Neural progenitor cell (in vitro differentiated cells): ENCODE data around the gene UQCRQ. TPM values are rescaled to one million over a fixed set of nuclear protein-coding genes. Genes with fewer than 3 reads are reported as not detected.
"Not testable (repeated sequence)": the region's sequence is repeated elsewhere in the genome, so short reads cannot be mapped to it uniquely, and the experiment has no call there.

Source experiments
- DNase-seq: peaks from one replicate; pipeline ENCODE4 v3.0.0-alpha.2; 2016; ENCODE audit warnings: low spot score
- H2AFZ ChIP-seq: fragments of 200-600 bp; sonication (generic); replicated peaks from 2 replicates; pipeline ENCODE4 v1.6.1; 2016; ENCODE audit warnings: antibody characterized with exemption
- H3F3A ChIP-seq: fragments of 200-600 bp; sonication (generic); 2 replicates; pipeline ENCODE4 v1.6.1; 2016; ENCODE audit warnings: antibody characterized with exemption, low read depth
- H3K27ac ChIP-seq: fragments of 200-600 bp; sonication (generic); 2 replicates; pipeline ENCODE4 v1.5.1; 2016; ENCODE audit warnings: mild to moderate bottlenecking
- H3K27me3 ChIP-seq: fragments of 200-600 bp; sonication (generic); 2 replicates; pipeline ENCODE4 v1.6.1; 2016; ENCODE audit warnings: mild to moderate bottlenecking, moderate library complexity
- H3K36me3 ChIP-seq: fragments of 200-600 bp; sonication (generic); 2 replicates; pipeline ENCODE4 v1.5.1; 2016
- H3K4me1 ChIP-seq: fragments of 200-600 bp; sonication (generic); 2 replicates; pipeline ENCODE4 v1.6.1; 2016; ENCODE audit warnings: mixed run types
- H3K4me2 ChIP-seq: fragments of 200-600 bp; sonication (generic); 2 replicates; pipeline ENCODE4 v1.6.1; 2016
- H3K4me3 ChIP-seq: fragments of 200-600 bp; sonication (generic); 2 replicates; pipeline ENCODE4 v1.5.1; 2016
- H3K79me2 ChIP-seq: fragments of 200-600 bp; sonication (generic); 2 replicates; pipeline ENCODE4 v1.6.1; 2016; ENCODE audit warnings: low read depth
- H3K9ac ChIP-seq: fragments of 200-600 bp; sonication (generic); 2 replicates; pipeline ENCODE4 v1.6.1; 2016
- H3K9me3 ChIP-seq: fragments of 200-600 bp; sonication (generic); 2 replicates; pipeline ENCODE4 v1.5.1; 2016; ENCODE audit warnings: low read depth
- H4K20me1 ChIP-seq: fragments of 200-600 bp; sonication (generic); 2 replicates; pipeline ENCODE4 v1.6.1; 2016; ENCODE audit warnings: low read depth
- H3K27ac Mint-ChIP-seq: 3 replicates; pipeline ENCODE4 v1.8.0; 2021; ENCODE audit warnings: mixed read lengths
- H3K27me3 Mint-ChIP-seq: 2 replicates; pipeline ENCODE4 v1.8.0; 2022; ENCODE audit warnings: low read depth, mild to moderate bottlenecking, inconsistent platforms, moderate library complexity, mixed read lengths; ENCODE audit not compliant: insufficient read depth
- H3K36me3 Mint-ChIP-seq: 3 replicates; pipeline ENCODE4 v1.8.0; 2021; ENCODE audit warnings: mixed read lengths
- H3K4me1 Mint-ChIP-seq: 3 replicates; pipeline ENCODE4 v1.8.0; 2021; ENCODE audit warnings: mixed read lengths
- H3K4me3 Mint-ChIP-seq: 3 replicates; pipeline ENCODE4 v1.8.0; 2021; ENCODE audit warnings: mild to moderate bottlenecking, moderate library complexity, mixed read lengths
- H3K9me3 Mint-ChIP-seq: 3 replicates; pipeline ENCODE4 v1.8.0; 2020; ENCODE audit warnings: mixed read lengths
- CTCF ChIP-seq: fragments of 200-600 bp; sonication (generic); IDR thresholded peaks from 2 replicates; pipeline ENCODE4 v1.5.1; 2017; ENCODE audit warnings: antibody characterized with exemption, mild to moderate bottlenecking
- EZH2 ChIP-seq: fragments of 200-600 bp; sonication (generic); IDR thresholded peaks from 2 replicates; pipeline ENCODE4 v1.6.1; 2017; ENCODE audit warnings: antibody characterized with exemption, mild to moderate bottlenecking, moderate library complexity
- EZH2phosphoT487 ChIP-seq: fragments of 200-600 bp; sonication (generic); IDR thresholded peaks from 2 replicates; pipeline ENCODE4 v1.6.1; 2017; ENCODE audit warnings: antibody characterized with exemption
- total RNA-seq: library from RNA; depleted of rRNA; stranded (reverse); fragments of >200 nt; gene quantifications from 2 replicates; pipeline ENCODE4 v1.2.3, GENCODE V29; 2015; ENCODE audit warnings: low replicate concordance

UQCRQ gene
- total RNA-seq, 1 donor from 2014 or later: 45.0 TPM

GRCh38 chr5:132854301-132854700 lies 12.1 kb upstream of the UQCRQ start:
- DNase-seq: no peak
- no peaks in the 10 kb centered on the region for H3F3A ChIP-seq
- H3K27me3 Mint-ChIP-seq: no peaks in the 10 kb centered on the region
- H3K9me3 Mint-ChIP-seq: no peaks in the 10 kb centered on the region
- H3K4me1 ChIP-seq: no peaks in the 10 kb centered on the region
- no peak overlapping the region for H3K4me3 Mint-ChIP-seq
- H3K4me3 ChIP-seq: no peak overlapping the region
- H3K9me3 ChIP-seq: no peaks in the 10 kb centered on the region
- no peak overlapping the region for H3K4me2 ChIP-seq
- H3K27ac Mint-ChIP-seq: no peak overlapping the region
- H3K36me3 Mint-ChIP-seq: no peaks in the 10 kb centered on the region
- no peak for TF ChIP-seq EZH2phosphoT487
- no peak for TF ChIP-seq CTCF
- TF ChIP-seq EZH2: no peak
- no peaks in the 10 kb centered on the region for H3K36me3 ChIP-seq
- no peaks in the 10 kb centered on the region for H3K27me3 ChIP-seq
- H3K9ac ChIP-seq: no peak overlapping the region
- no peaks in the 10 kb centered on the region for H3K79me2 ChIP-seq
- H3K27ac ChIP-seq: no peak overlapping the region
- no peaks in the 10 kb centered on the region for H4K20me1 ChIP-seq
- H2AFZ ChIP-seq: no peak overlapping the region
- H3K4me1 Mint-ChIP-seq: no peaks in the 10 kb centered on the region

GRCh38 chr5:132854992-132855391 lies 11.4 kb upstream of the UQCRQ start:
- H3K27me3 Mint-ChIP-seq, H3K27ac ChIP-seq, H3K4me1 Mint-ChIP-seq, H3K79me2 ChIP-seq, H4K20me1 ChIP-seq, H3K36me3 ChIP-seq, H3K27ac Mint-ChIP-seq, H3K4me2 ChIP-seq, H3K36me3 Mint-ChIP-seq, H3K4me1 ChIP-seq, H3K27me3 ChIP-seq, DNase-seq, H3K9ac ChIP-seq, H3K9me3 Mint-ChIP-seq, H2AFZ ChIP-seq, H3F3A ChIP-seq, H3K9me3 ChIP-seq, H3K4me3 Mint-ChIP-seq, H3K4me3 ChIP-seq: not testable (repeated sequence)

GRCh38 chr5:132856011-132856410 lies 10.4 kb upstream of the UQCRQ start:
- Histone ChIP-seq H3K4me1 (no peaks in the 10 kb centered on the region), H3K9me3 (no peaks in the 10 kb centered on the region), H3F3A (no peaks in the 10 kb centered on the region), H4K20me1 (no peaks in the 10 kb centered on the region), H3K4me3 (no peak overlapping the region), H3K27me3 (no peaks in the 10 kb centered on the region), H3K79me2 (no peaks in the 10 kb centered on the region), H3K4me2 (no peak overlapping the region), H3K9ac (no peak overlapping the region), H3K36me3 (no peaks in the 10 kb centered on the region), H2AFZ (no peak overlapping the region), H3K27ac (no peak overlapping the region)
- H3K9me3 Mint-ChIP-seq: no peaks in the 10 kb centered on the region
- no peak for DNase-seq
- no peaks in the 10 kb centered on the region for H3K27me3 Mint-ChIP-seq
- H3K4me3 Mint-ChIP-seq: no peak overlapping the region
- no peaks in the 10 kb centered on the region for H3K36me3 Mint-ChIP-seq
- H3K27ac Mint-ChIP-seq: no peak overlapping the region
- H3K4me1 Mint-ChIP-seq: no peaks in the 10 kb centered on the region
- no peak for TF ChIP-seq EZH2
- no peak for TF ChIP-seq EZH2phosphoT487
- no peak for TF ChIP-seq CTCF

- no peaks in the 10 kb centered on the region for H3K4me1 ChIP-seq
- no peak overlapping the region for H3K4me2 ChIP-seq
- H3K9me3 Mint-ChIP-seq: no peaks in the 10 kb centered on the region
- peaks cover 3% of the 10 kb centered on the region for H3K27me3 Mint-ChIP-seq
- no peak for TF ChIP-seq EZH2phosphoT487
- TF ChIP-seq CTCF: no peak
- no peak for TF ChIP-seq EZH2
- peaks cover under 1% of the 10 kb centered on the region for H3F3A ChIP-seq
- no peaks in the 10 kb centered on the region for H4K20me1 ChIP-seq
- H3K27ac Mint-ChIP-seq: no peak overlapping the region
- no peak overlapping the region for H2AFZ ChIP-seq
- H3K27me3 ChIP-seq: no peaks in the 10 kb centered on the region
- no peak overlapping the region for H3K4me3 ChIP-seq
- no peak for DNase-seq
- no peak overlapping the region for H3K4me3 Mint-ChIP-seq
- H3K27ac ChIP-seq: no peak overlapping the region
- H3K36me3 ChIP-seq: no peaks in the 10 kb centered on the region
- no peak overlapping the region for H3K9ac ChIP-seq
- no peaks in the 10 kb centered on the region for H3K79me2 ChIP-seq
- H3K4me1 Mint-ChIP-seq: no peaks in the 10 kb centered on the region
- H3K36me3 Mint-ChIP-seq: no peaks in the 10 kb centered on the region
- no peaks in the 10 kb centered on the region for H3K9me3 ChIP-seq
Observed at GRCh38 chr5:132859889-132860437, 6.5 kb upstream of the UQCRQ start.
